ENCODE data around the gene GFRA3.
A peak's percentile ranks its signal among the peaks of the same experiment; 100 is the strongest.

The GFRA3 gene

DNA sequence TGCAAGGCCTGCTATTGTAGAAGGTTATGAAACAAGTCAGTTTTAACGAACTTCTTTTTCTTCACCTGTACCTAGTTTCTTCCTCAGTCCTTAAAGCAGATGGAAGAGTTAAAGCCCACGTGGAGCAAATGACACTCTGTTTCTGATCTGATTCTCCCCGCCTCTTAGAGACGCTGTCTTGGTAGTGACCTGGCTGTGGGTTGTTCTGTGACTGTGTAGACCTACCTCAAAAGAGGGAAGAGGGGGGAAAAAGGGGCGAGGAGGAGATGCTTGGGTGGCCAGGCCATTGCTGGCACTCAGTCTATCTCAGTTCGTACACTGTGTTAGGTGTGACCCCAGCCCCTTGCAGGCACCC lies 610 bp downstream of the GFRA3 start:
- ChIA-PET POLR2A (interaction anchor here (1.7 kb wide), 1 partner anchor 60 kb away, joined by 4 read pairs; the partner anchor contains the start of gene CDC23), CTCF (no interaction called here)
- TF ChIP-seq GLIS1 (tag by site-specific recombination; IDR thresholded peaks at IDR 0.05), result no peak
- TF ChIP-seq ZNF626 (tag by site-specific recombination; IDR thresholded peaks at IDR 0.05), result no peak
- TF ChIP-seq ZNF658 (tag by site-specific recombination; IDR thresholded peaks at IDR 0.05), result no peak
- TF ChIP-seq MYNN (tag by site-specific recombination; IDR thresholded peaks at IDR 0.05; ENCODE audit: borderline replicate concordance), result no peak

DNA sequence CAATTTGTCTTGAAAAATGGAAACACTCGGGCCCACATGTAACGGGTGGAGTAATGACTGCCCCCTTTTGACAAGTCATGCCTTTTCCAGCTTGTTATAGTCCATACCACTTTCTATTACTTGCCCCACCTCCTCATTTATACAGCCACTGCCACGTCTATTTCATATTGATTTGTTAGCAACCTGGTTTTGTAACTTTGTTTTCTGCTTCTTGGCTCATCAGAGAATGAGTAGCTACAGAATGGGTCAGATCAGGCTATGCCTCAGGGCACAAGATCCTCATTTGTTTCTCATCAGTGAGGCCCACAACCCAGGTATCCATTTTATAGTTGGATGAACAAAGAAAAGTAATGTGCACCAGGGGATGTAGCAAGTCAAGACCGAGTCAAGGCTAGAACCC lies 1.7 kb downstream of the GFRA3 start:
- Histone ChIP-seq H3K27ac (ENCODE audit: extremely low read depth, low read depth, low read length) (no peak overlapping the region), H3K9me3 (ENCODE audit: control insufficient read depth, insufficient read depth, low read depth, low read length) (no peaks in the 10 kb centered on the region), H3K4me3 (ENCODE audit: low read depth, low read length) (no peak overlapping the region), H3K4me1 (ENCODE audit: control insufficient read depth, insufficient read depth, low read length) (peaks cover 21% of the 10 kb centered on the region), H3K36me3 (ENCODE audit: control insufficient read depth in 2 of 2, insufficient read depth in 1 of 2, low read length in 2 of 2) (no peaks in the 10 kb centered on the region)
- POLR2A ChIA-PET, result no interaction called here
- CTCF ChIA-PET, result interaction anchor here (0.8 kb wide), 1 partner anchor 10 kb away, joined by 4 read pairs; no protein-coding TSS in a partner anchor
- TF ChIP-seq WT1 (tag by site-specific recombination; IDR thresholded peaks at IDR 0.05) (no peak), ZNF394 (tag by site-specific recombination; IDR thresholded peaks at IDR 0.05; ENCODE audit: borderline replicate concordance) (no peak), ZNF600 (tag by site-specific recombination; IDR thresholded peaks at IDR 0.05) (peak; percentile 41; the same call in 1 of the 2 replicates), KLF7 (tag by site-specific recombination; IDR thresholded peaks at IDR 0.05; ENCODE audit: borderline replicate concordance) (no peak), SP2 (tag by site-specific recombination; IDR thresholded peaks at IDR 0.05) (no peak), YY1 (tag by site-specific recombination; IDR thresholded peaks at IDR 0.05) (no peak), ZNF501 (tag by site-specific recombination; IDR thresholded peaks at IDR 0.05) (no peak)

More for the DNA sequence above, 610 bp downstream of the GFRA3 start:
- Histone ChIP-seq H3K36me3 (ENCODE audit: control insufficient read depth in 2 of 2, insufficient read depth in 1 of 2, low read length in 2 of 2) (no peaks in the 10 kb centered on the region), H3K4me1 (ENCODE audit: control insufficient read depth, insufficient read depth, low read length) (peaks cover 21% of the 10 kb centered on the region), H3K27ac (ENCODE audit: extremely low read depth, low read depth, low read length) (no peak overlapping the region), H3K9me3 (ENCODE audit: control insufficient read depth, insufficient read depth, low read depth, low read length) (no peaks in the 10 kb centered on the region), H3K4me3 (ENCODE audit: low read depth, low read length) (no peak overlapping the region)

DNA sequence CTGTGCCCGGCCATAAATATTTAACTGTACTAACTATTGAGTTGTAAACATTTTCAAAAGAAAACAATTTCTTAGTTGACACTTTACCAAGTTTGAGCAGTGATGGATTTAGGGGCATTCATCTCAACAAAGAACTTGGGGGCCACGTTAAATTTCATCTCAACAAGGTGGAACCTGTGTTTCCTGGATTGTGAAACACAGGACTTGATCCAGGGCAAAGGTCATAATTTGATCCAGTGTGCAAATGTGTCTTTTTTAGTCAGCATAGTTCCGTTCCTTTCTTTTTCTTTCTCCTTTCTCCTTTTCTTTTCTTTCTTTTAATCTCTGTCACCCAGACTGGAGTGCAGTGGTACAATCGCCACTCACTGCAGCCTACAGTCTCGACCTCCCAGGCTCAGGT lies 3.1 kb downstream of the GFRA3 start:
- ChIA-PET CTCF (no interaction called here), POLR2A (no interaction called here)
- H3K27ac ChIP-seq (ENCODE audit: extremely low read depth, low read depth, low read length), result no peak overlapping the region
- no peak overlapping the region for H3K4me3 ChIP-seq (ENCODE audit: low read depth, low read length)
- no peaks in the 10 kb centered on the region for H3K9me3 ChIP-seq (ENCODE audit: control insufficient read depth, insufficient read depth, low read depth, low read length)
- no peaks in the 10 kb centered on the region for H3K36me3 ChIP-seq (ENCODE audit: control insufficient read depth in 2 of 2, insufficient read depth in 1 of 2, low read length in 2 of 2)
- H3K4me1 ChIP-seq (ENCODE audit: control insufficient read depth, insufficient read depth, low read length), result peaks cover 14% of the 10 kb centered on the region
- TF ChIP-seq, protein P1, sequence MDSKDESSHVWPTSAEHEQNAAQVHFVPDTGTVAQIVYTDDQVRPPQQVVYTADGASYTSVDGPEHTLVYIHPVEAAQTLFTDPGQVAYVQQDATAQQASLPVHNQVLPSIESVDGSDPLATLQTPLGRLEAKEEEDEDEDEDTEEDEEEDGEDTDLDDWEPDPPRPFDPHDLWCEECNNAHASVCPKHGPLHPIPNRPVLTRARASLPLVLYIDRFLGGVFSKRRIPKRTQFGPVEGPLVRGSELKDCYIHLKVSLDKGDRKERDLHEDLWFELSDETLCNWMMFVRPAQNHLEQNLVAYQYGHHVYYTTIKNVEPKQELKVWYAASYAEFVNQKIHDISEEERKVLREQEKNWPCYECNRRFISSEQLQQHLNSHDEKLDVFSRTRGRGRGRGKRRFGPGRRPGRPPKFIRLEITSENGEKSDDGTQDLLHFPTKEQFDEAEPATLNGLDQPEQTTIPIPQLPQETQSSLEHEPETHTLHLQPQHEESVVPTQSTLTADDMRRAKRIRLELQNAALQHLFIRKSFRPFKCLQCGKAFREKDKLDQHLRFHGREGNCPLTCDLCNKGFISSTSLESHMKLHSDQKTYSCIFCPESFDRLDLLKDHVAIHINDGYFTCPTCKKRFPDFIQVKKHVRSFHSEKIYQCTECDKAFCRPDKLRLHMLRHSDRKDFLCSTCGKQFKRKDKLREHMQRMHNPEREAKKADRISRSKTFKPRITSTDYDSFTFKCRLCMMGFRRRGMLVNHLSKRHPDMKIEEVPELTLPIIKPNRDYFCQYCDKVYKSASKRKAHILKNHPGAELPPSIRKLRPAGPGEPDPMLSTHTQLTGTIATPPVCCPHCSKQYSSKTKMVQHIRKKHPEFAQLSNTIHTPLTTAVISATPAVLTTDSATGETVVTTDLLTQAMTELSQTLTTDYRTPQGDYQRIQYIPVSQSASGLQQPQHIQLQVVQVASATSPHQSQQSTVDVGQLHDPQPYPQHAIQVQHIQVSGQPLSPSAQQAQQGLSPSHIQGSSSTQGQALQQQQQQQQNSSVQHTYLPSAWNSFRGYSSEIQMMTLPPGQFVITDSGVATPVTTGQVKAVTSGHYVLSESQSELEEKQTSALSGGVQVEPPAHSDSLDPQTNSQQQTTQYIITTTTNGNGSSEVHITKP (tag by site-specific recombination; IDR thresholded peaks at IDR 0.05), result 0 out of 2 replicates have a peak, but pooled peaks have one; percentile 36
- TF ChIP-seq ZNF23 (tag by site-specific recombination; IDR thresholded peaks at IDR 0.05; ENCODE audit: borderline replicate concordance) (no peak), ZSCAN16 (tag by site-specific recombination; IDR thresholded peaks at IDR 0.05) (no peak), IKZF3 (tag by site-specific recombination; IDR thresholded peaks at IDR 0.05) (no peak)
- TF ChIP-seq, protein P2, sequence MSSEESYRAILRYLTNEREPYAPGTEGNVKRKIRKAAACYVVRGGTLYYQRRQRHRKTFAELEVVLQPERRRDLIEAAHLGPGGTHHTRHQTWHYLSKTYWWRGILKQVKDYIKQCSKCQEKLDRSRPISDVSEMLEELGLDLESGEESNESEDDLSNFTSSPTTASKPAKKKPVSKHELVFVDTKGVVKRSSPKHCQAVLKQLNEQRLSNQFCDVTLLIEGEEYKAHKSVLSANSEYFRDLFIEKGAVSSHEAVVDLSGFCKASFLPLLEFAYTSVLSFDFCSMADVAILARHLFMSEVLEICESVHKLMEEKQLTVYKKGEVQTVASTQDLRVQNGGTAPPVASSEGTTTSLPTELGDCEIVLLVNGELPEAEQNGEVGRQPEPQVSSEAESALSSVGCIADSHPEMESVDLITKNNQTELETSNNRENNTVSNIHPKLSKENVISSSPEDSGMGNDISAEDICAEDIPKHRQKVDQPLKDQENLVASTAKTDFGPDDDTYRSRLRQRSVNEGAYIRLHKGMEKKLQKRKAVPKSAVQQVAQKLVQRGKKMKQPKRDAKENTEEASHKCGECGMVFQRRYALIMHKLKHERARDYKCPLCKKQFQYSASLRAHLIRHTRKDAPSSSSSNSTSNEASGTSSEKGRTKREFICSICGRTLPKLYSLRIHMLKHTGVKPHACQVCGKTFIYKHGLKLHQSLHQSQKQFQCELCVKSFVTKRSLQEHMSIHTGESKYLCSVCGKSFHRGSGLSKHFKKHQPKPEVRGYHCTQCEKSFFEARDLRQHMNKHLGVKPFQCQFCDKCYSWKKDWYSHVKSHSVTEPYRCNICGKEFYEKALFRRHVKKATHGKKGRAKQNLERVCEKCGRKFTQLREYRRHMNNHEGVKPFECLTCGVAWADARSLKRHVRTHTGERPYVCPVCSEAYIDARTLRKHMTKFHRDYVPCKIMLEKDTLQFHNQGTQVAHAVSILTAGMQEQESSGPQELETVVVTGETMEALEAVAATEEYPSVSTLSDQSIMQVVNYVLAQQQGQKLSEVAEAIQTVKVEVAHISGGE (tag by site-specific recombination; conservative IDR thresholded peaks at IDR 0.05; ENCODE audit: low read depth), result no peak

Data from HEK293 (cell line).